ENCODE measurements around the gene SMIM12.
"Not testable (repeated sequence)": the region's sequence is repeated elsewhere in the genome, so short reads cannot be mapped to it uniquely, and the experiment has no call there.

SMIM12 gene

GRCh38 chr1:34827341-34827941 is 32.1 kb downstream of the SMIM12 start:
- H3K4me2 ChIP-seq (ENCODE audit: low read depth, low read length, poor library complexity, severe bottlenecking) = no peak overlapping the region
- no peak overlapping the region for H3K9ac ChIP-seq (ENCODE audit: low read length)
- no peaks in the 10 kb centered on the region for H3K9me3 ChIP-seq (ENCODE audit: insufficient read depth, low read length)
- no peak for TF ChIP-seq CTCF (IDR thresholded peaks at IDR 0.05; ENCODE audit: insufficient read depth, low read length, poor library complexity, severe bottlenecking)
- TF ChIP-seq EZH2phosphoT487 (conservative IDR thresholded peaks at IDR 0.05; ENCODE audit: low read length) = no peak
- no peaks in the 10 kb centered on the region for H3K79me2 ChIP-seq (ENCODE audit: insufficient read depth, low read length)
- no peaks in the 10 kb centered on the region for H3K36me3 ChIP-seq (ENCODE audit: low read length)
- no peaks in the 10 kb centered on the region for H4K20me1 ChIP-seq (ENCODE audit: low read depth, low read length)
- no peaks in the 10 kb centered on the region for H3K9me2 ChIP-seq (replicated peaks; ENCODE audit: insufficient read depth, low read length)
- H3K27ac ChIP-seq (ENCODE audit: low read depth, low read length) = no peak overlapping the region
- H3K27me3 ChIP-seq (ENCODE audit: low read length) = no peaks in the 10 kb centered on the region
- H2AFZ ChIP-seq (ENCODE audit: low read depth, low read length, severe bottlenecking) = no peak overlapping the region
- no peaks in the 10 kb centered on the region for H3F3A ChIP-seq (ENCODE audit: insufficient read depth)
- H3K4me3 ChIP-seq (ENCODE audit: insufficient read depth, low read length, poor library complexity, severe bottlenecking) = no peak overlapping the region

GRCh38 chr1:34825455-34826091 is 34.0 kb downstream of the SMIM12 start:
- Histone ChIP-seq H3K4me3 (ENCODE audit: insufficient read depth, low read length, poor library complexity, severe bottlenecking) (no peak overlapping the region), H3K9me3 (ENCODE audit: insufficient read depth, low read length) (no peaks in the 10 kb centered on the region), H3K4me2 (ENCODE audit: low read depth, low read length, poor library complexity, severe bottlenecking) (no peak overlapping the region), H3K36me3 (ENCODE audit: low read length) (no peaks in the 10 kb centered on the region), H3K27ac (ENCODE audit: low read depth, low read length) (no peak overlapping the region), H3F3A (ENCODE audit: insufficient read depth) (no peaks in the 10 kb centered on the region), H3K79me2 (ENCODE audit: insufficient read depth, low read length) (no peaks in the 10 kb centered on the region), H3K9ac (ENCODE audit: low read length) (no peak overlapping the region), H3K27me3 (ENCODE audit: low read length) (no peaks in the 10 kb centered on the region), H2AFZ (ENCODE audit: low read depth, low read length, severe bottlenecking) (no peak overlapping the region), H4K20me1 (ENCODE audit: low read depth, low read length) (no peaks in the 10 kb centered on the region), H3K9me2 (replicated peaks; ENCODE audit: insufficient read depth, low read length) (no peaks in the 10 kb centered on the region)
- TF ChIP-seq EZH2phosphoT487 (conservative IDR thresholded peaks at IDR 0.05; ENCODE audit: low read length) = no peak

- Histone ChIP-seq H3F3A (ENCODE audit: insufficient read depth) (no peaks in the 10 kb centered on the region), H3K9me2 (replicated peaks; ENCODE audit: insufficient read depth, low read length) (no peaks in the 10 kb centered on the region), H4K20me1 (ENCODE audit: low read depth, low read length) (no peaks in the 10 kb centered on the region), H3K36me3 (ENCODE audit: low read length) (no peaks in the 10 kb centered on the region), H3K9me3 (ENCODE audit: insufficient read depth, low read length) (no peaks in the 10 kb centered on the region), H3K4me2 (ENCODE audit: low read depth, low read length, poor library complexity, severe bottlenecking) (no peak overlapping the region), H3K9ac (ENCODE audit: low read length) (no peak overlapping the region), H3K27me3 (ENCODE audit: low read length) (no peaks in the 10 kb centered on the region), H3K27ac (ENCODE audit: low read depth, low read length) (no peak overlapping the region), H3K4me3 (ENCODE audit: insufficient read depth, low read length, poor library complexity, severe bottlenecking) (no peak overlapping the region), H2AFZ (ENCODE audit: low read depth, low read length, severe bottlenecking) (no peak overlapping the region), H3K79me2 (ENCODE audit: insufficient read depth, low read length) (no peaks in the 10 kb centered on the region)
- TF ChIP-seq CTCF (IDR thresholded peaks at IDR 0.05; ENCODE audit: insufficient read depth, low read length, poor library complexity, severe bottlenecking) = no peak
- no peak for TF ChIP-seq EZH2phosphoT487 (conservative IDR thresholded peaks at IDR 0.05; ENCODE audit: low read length)
These were observed 34.6 kb downstream of the SMIM12 start for GRCh38 chr1:34824817-34825454.

GRCh38 chr1:34822202-34822601 is 37.3 kb downstream of the SMIM12 start:
- TF ChIP-seq CTCF (IDR thresholded peaks at IDR 0.05; ENCODE audit: insufficient read depth, low read length, poor library complexity, severe bottlenecking) (no peak), EZH2phosphoT487 (conservative IDR thresholded peaks at IDR 0.05; ENCODE audit: low read length) (no peak)
- H3K9me3 ChIP-seq (ENCODE audit: insufficient read depth, low read length) = no peaks in the 10 kb centered on the region
- no peak overlapping the region for H3K4me3 ChIP-seq (ENCODE audit: insufficient read depth, low read length, poor library complexity, severe bottlenecking)
- no peak overlapping the region for H3K9ac ChIP-seq (ENCODE audit: low read length)
- no peak overlapping the region for H3K27ac ChIP-seq (ENCODE audit: low read depth, low read length)
- no peaks in the 10 kb centered on the region; the same call in 1 of the 2 replicates for H4K20me1 ChIP-seq (ENCODE audit: low read depth, low read length)
- no peaks in the 10 kb centered on the region for H3K79me2 ChIP-seq (ENCODE audit: insufficient read depth, low read length)
- H2AFZ ChIP-seq (ENCODE audit: low read depth, low read length, severe bottlenecking) = no peak overlapping the region
- H3K36me3 ChIP-seq (ENCODE audit: low read length) = no peaks in the 10 kb centered on the region
- H3K4me2 ChIP-seq (ENCODE audit: low read depth, low read length, poor library complexity, severe bottlenecking) = no peak overlapping the region
- H3K27me3 ChIP-seq (ENCODE audit: low read length) = no peaks in the 10 kb centered on the region
- no peaks in the 10 kb centered on the region for H3K9me2 ChIP-seq (replicated peaks; ENCODE audit: insufficient read depth, low read length)
- no peaks in the 10 kb centered on the region for H3F3A ChIP-seq (ENCODE audit: insufficient read depth)

- H3K79me2 ChIP-seq (ENCODE audit: insufficient read depth, low read length); H3K27me3 ChIP-seq (ENCODE audit: low read length); H2AFZ ChIP-seq (ENCODE audit: low read depth, low read length, severe bottlenecking); H3K36me3 ChIP-seq (ENCODE audit: low read length); H3K4me2 ChIP-seq (ENCODE audit: low read depth, low read length, poor library complexity, severe bottlenecking); H4K20me1 ChIP-seq (ENCODE audit: low read depth, low read length); H3K27ac ChIP-seq (ENCODE audit: low read depth, low read length); H3K9me2 ChIP-seq (replicated peaks; ENCODE audit: insufficient read depth, low read length); H3K4me3 ChIP-seq (ENCODE audit: insufficient read depth, low read length, poor library complexity, severe bottlenecking); H3F3A ChIP-seq (ENCODE audit: insufficient read depth); H3K9me3 ChIP-seq (ENCODE audit: insufficient read depth, low read length); H3K9ac ChIP-seq (ENCODE audit: low read length): not testable (repeated sequence)
These were observed 40.7 kb downstream of the SMIM12 start for GRCh38 chr1:34818862-34819261.
